ENCODE results near the gene DNAL1. TPM values are rescaled to one million over a fixed set of nuclear protein-coding genes. Genes with fewer than 3 reads are reported as not detected.

The DNAL1 gene
- total RNA-seq, 1 experiment from 2014 or later, result 28.1 TPM

DNA sequence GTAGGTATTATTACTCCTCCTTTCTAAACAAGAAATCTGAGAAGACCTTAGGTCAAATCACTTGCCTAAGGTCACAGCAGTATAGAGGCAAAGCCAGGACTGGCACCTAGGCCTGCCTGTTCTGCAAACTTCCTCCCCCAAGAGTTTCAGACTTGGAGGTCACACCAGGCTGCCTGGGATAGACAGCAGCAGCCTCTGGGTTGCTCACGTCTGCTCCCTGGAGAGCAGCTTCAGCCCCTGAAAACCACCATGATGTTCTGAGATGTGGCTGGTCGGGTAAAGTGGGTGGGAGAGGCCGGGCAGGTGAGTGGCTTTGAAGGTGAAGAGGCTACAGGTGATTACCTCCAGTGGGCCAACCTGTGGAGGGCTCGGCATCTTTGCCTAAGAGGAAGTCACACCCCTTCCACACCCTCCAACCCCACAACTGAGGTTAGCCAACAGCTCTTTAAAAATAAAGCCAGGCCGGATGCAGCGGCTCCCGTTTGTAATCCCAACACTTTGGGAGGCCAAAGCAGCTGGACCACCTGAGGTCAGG, 106.4 kb downstream of the DNAL1 start:
- no peak for TF ChIP-seq EZH2 (IDR thresholded peaks at IDR 0.05; ENCODE audit: borderline replicate concordance, low read depth, low read length, poor library complexity, severe bottlenecking)
- TF ChIP-seq, protein P1, sequence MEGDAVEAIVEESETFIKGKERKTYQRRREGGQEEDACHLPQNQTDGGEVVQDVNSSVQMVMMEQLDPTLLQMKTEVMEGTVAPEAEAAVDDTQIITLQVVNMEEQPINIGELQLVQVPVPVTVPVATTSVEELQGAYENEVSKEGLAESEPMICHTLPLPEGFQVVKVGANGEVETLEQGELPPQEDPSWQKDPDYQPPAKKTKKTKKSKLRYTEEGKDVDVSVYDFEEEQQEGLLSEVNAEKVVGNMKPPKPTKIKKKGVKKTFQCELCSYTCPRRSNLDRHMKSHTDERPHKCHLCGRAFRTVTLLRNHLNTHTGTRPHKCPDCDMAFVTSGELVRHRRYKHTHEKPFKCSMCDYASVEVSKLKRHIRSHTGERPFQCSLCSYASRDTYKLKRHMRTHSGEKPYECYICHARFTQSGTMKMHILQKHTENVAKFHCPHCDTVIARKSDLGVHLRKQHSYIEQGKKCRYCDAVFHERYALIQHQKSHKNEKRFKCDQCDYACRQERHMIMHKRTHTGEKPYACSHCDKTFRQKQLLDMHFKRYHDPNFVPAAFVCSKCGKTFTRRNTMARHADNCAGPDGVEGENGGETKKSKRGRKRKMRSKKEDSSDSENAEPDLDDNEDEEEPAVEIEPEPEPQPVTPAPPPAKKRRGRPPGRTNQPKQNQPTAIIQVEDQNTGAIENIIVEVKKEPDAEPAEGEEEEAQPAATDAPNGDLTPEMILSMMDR (conservative IDR thresholded peaks at IDR 0.05; ENCODE audit: low read depth, low read length), result no peak
- Histone ChIP-seq H3K27me3 (replicated peaks; ENCODE audit: insufficient read depth, low read depth, low read length, poor library complexity) (no peaks in the 10 kb centered on the region), H3K27ac (ENCODE audit: low read depth, low read length, poor library complexity, severe bottlenecking) (no peak overlapping the region), H3K9me3 (ENCODE audit: low read depth, low read length, poor library complexity, severe bottlenecking) (no peaks in the 10 kb centered on the region), H3K36me3 (ENCODE audit: insufficient read depth, low read length, poor library complexity, severe bottlenecking) (no peaks in the 10 kb centered on the region), H3K4me3 (ENCODE audit: low read depth, low read length, poor library complexity, severe bottlenecking) (no peak overlapping the region), H3K4me1 (ENCODE audit: insufficient read depth, low read length, poor library complexity, severe bottlenecking) (peaks cover 61% of the 10 kb centered on the region)
- no peak for DNase-seq (ENCODE audit: low spot score)
- no TSS peak for BruUV-seq (replicated peaks)
- intact Hi-C loops (cut with micrococcal nuclease; ENCODE audit: unreplicated experiment), result no loop called here
- CTCF ChIA-PET, result no interaction called here
- POLR2A ChIA-PET (ENCODE audit: low non-redundant PET), result no interaction called here

GRCh38 chr14:73752297-73752992, 107.7 kb downstream of the DNAL1 start:
- BruUV-seq (replicated peaks), result no TSS peak
- CTCF ChIA-PET, result no interaction called here
- Histone ChIP-seq H3K4me3 (ENCODE audit: low read depth, low read length, poor library complexity, severe bottlenecking) (no peak overlapping the region), H3K27me3 (replicated peaks; ENCODE audit: insufficient read depth, low read depth, low read length, poor library complexity) (no peaks in the 10 kb centered on the region), H3K4me1 (ENCODE audit: insufficient read depth, low read length, poor library complexity, severe bottlenecking) (peaks cover 61% of the 10 kb centered on the region), H3K9me3 (ENCODE audit: low read depth, low read length, poor library complexity, severe bottlenecking) (no peaks in the 10 kb centered on the region), H3K27ac (ENCODE audit: low read depth, low read length, poor library complexity, severe bottlenecking) (peak overlapping the region; percentile 41), H3K36me3 (ENCODE audit: insufficient read depth, low read length, poor library complexity, severe bottlenecking) (no peaks in the 10 kb centered on the region)
- intact Hi-C loops (cut with micrococcal nuclease; ENCODE audit: unreplicated experiment), result no loop called here
- DNase-seq (ENCODE audit: low spot score), result peak; percentile 47
- TF ChIP-seq EZH2 (IDR thresholded peaks at IDR 0.05; ENCODE audit: borderline replicate concordance, low read depth, low read length, poor library complexity, severe bottlenecking), result no peak
- TF ChIP-seq, protein P1 (conservative IDR thresholded peaks at IDR 0.05; ENCODE audit: low read depth, low read length), result peak; percentile 39
- POLR2A ChIA-PET (ENCODE audit: low non-redundant PET), result no interaction called here

Other genes with a start within 250 kb of the DNAL1 start
- gene NUMB, start 186.4 kb upstream of the DNAL1 start, total RNA-seq (2021), result 46.3 and 59.8 TPM in 2 replicates
- gene RIOX1, start 154.1 kb upstream of the DNAL1 start, total RNA-seq (2021), result 27.8 and 29.3 TPM in 2 replicates
- gene ACOT1, start 107.8 kb upstream of the DNAL1 start, total RNA-seq (2021), result 8.6 and 10.6 TPM in 2 replicates
- not detected in 2 replicates for gene HEATR4, start 86.0 kb upstream of the DNAL1 start, total RNA-seq (2021)
- 34.2 and 47.7 TPM in 2 replicates for gene ACOT2, start 75.8 kb upstream of the DNAL1 start, total RNA-seq (2021)
- gene ACOT4, start 53.1 kb upstream of the DNAL1 start, total RNA-seq (2021), result 0.28 and 0.37 TPM in 2 replicates
- not detected in 2 replicates for gene ACOT6, start 32.5 kb upstream of the DNAL1 start, total RNA-seq (2021)
- gene PNMA1, start 69.4 kb downstream of the DNAL1 start, total RNA-seq (2021), result 48.8 and 51.4 TPM in 2 replicates
- 16.0 and 17.3 TPM in 2 replicates for gene PTGR2, start 206.8 kb downstream of the DNAL1 start, total RNA-seq (2021)
- 60.4 and 69.4 TPM in 2 replicates for gene ZNF410, start 241.9 kb downstream of the DNAL1 start, total RNA-seq (2021)

All from A673 (cell line).